ENCODE data around the gene HNRNPUL1. TPM values are rescaled to one million over a fixed set of nuclear protein-coding genes. Genes with fewer than 3 reads are reported as not detected.

Gene HNRNPUL1
- total and polyA plus RNA-seq, 9 of the 15 experiments (the other 6 are each of a cell fraction or from before 2014, with no cell fraction given) = 7.3 to 211 (median 85.0) TPM

- TF ChIP-seq ZBTB43 (CRISPR knock-in tag; IDR thresholded peaks at IDR 0.05) = no peak
- peak in 1 of 2 experiments; percentile 66; a peak in 2 of 4 replicates for TF ChIP-seq TEAD1 (CRISPR knock-in tag; IDR thresholded peaks at IDR 0.05)
- peak; percentile 52 to 82 for TF ChIP-seq KDM1A (IDR thresholded peaks at IDR 0.05)
- no peak for TF ChIP-seq SNAPC5 (CRISPR knock-in tag; IDR thresholded peaks at IDR 0.05)
- no peak for TF ChIP-seq IRF9 (tag; IDR thresholded peaks at IDR 0.05)
- TF ChIP-seq HCFC1 (IDR thresholded peaks at IDR 0.05; ENCODE audit: low read depth, low read length) = no peak
- peak in 1 of 2 experiments; percentile 80; a peak in 2 of 4 replicates for TF ChIP-seq ARNT (IDR thresholded peaks at IDR 0.05)
- TF ChIP-seq GTF2E2 (tag; IDR thresholded peaks at IDR 0.05) = no peak; the same call in 1 of the 2 replicates
- TF ChIP-seq NFE2 (IDR thresholded peaks at IDR 0.05; ENCODE audit: low read depth) = peak; percentile 28; the same call in 1 of the 2 replicates
- peak; percentile 36 for TF ChIP-seq MEIS2 (IDR thresholded peaks at IDR 0.05; ENCODE audit: partially characterized antibody)
- TF ChIP-seq NKRF (IDR thresholded peaks at IDR 0.05; ENCODE audit: borderline replicate concordance) = 0 out of 2 replicates have a peak, but pooled peaks have one; percentile 49
- TF ChIP-seq ZBTB2 (IDR thresholded peaks at IDR 0.05) = peak; percentile 83
- no peak for TF ChIP-seq ATF1 (CRISPR knock-in tag; IDR thresholded peaks at IDR 0.05)
- TF ChIP-seq ATF1 (tag; IDR thresholded peaks at IDR 0.05) = peak; percentile 72
- no peak for TF ChIP-seq ZNF143 (CRISPR knock-in tag; IDR thresholded peaks at IDR 0.05)
- TF ChIP-seq ID3 (CRISPR knock-in tag; IDR thresholded peaks at IDR 0.05) = no peak
- TF ChIP-seq ID3 (tag; IDR thresholded peaks at IDR 0.05) = peak; percentile 55; the same call in 1 of the 2 replicates
- TF ChIP-seq ARID3A (IDR thresholded peaks at IDR 0.05; ENCODE audit: borderline replicate concordance, low read depth, low read length) = 0 out of 2 replicates have a peak, but pooled peaks have one; percentile 32
Observed at GRCh38 chr19:41225238-41226052, 38.7 kb upstream of the HNRNPUL1 start (continued).

Data from K562 (cell line).